ENCODE measurements around the gene CDIP1.

The CDIP1 gene

GRCh38 chr16:4475880-4476788 is 62.4 kb downstream of the CDIP1 start, which contains the start of gene HMOX2 (continued):
- TF ChIP-seq ZNF514 (tag by site-specific recombination; IDR thresholded peaks at IDR 0.05) (no peak), ZNF768 (tag by site-specific recombination; IDR thresholded peaks at IDR 0.05) (no peak), GLIS1 (tag by site-specific recombination; IDR thresholded peaks at IDR 0.05) (peak; percentile 41; the same call in 1 of the 2 replicates), ZNF132 (tag by site-specific recombination; IDR thresholded peaks at IDR 0.05; ENCODE audit: borderline replicate concordance) (no peak), RBAK (tag by site-specific recombination; IDR thresholded peaks at IDR 0.05) (no peak), GLIS2 (tag by site-specific recombination; IDR thresholded peaks at IDR 0.05) (peak; percentile 90; the same call in 1 of the 2 replicates), KLF10 (tag by site-specific recombination; IDR thresholded peaks at IDR 0.05) (peak; percentile 66; the same call in 1 of the 2 replicates), ZNF561 (tag by site-specific recombination; IDR thresholded peaks at IDR 0.05; ENCODE audit: borderline replicate concordance) (peak; percentile 37; the same call in 1 of the 2 replicates), ZNF2 (tag by site-specific recombination; IDR thresholded peaks at IDR 0.05) (peak; percentile 55; the same call in 1 of the 2 replicates), MZF1 (tag by site-specific recombination; IDR thresholded peaks at IDR 0.05; ENCODE audit: borderline replicate concordance) (no peak), ZNF133 (tag by site-specific recombination; IDR thresholded peaks at IDR 0.05) (no peak), REST (tag by site-specific recombination; IDR thresholded peaks at IDR 0.05) (peak; percentile 73), SALL2 (tag by site-specific recombination; IDR thresholded peaks at IDR 0.05; ENCODE audit: borderline replicate concordance) (no peak), ZSCAN18 (tag by site-specific recombination; IDR thresholded peaks at IDR 0.05) (no peak), ZNF626 (tag by site-specific recombination; IDR thresholded peaks at IDR 0.05) (no peak), ZNF76 (tag by site-specific recombination; IDR thresholded peaks at IDR 0.05; ENCODE audit: borderline replicate concordance, low read depth) (peak; percentile 57; the same call in 1 of the 2 replicates), ZNF791 (tag by site-specific recombination; IDR thresholded peaks at IDR 0.05) (no peak), FEZF1 (tag by site-specific recombination; IDR thresholded peaks at IDR 0.05) (no peak), ZBTB21 (tag by site-specific recombination; IDR thresholded peaks at IDR 0.05) (no peak), ZNF274 (IDR thresholded peaks at IDR 0.05; ENCODE audit: low read length) (no peak), ZNF274 (tag by site-specific recombination; IDR thresholded peaks at IDR 0.05; ENCODE audit: borderline replicate concordance) (no peak), PRDM4 (tag by site-specific recombination; IDR thresholded peaks at IDR 0.05) (peak; percentile 26; the same call in 1 of the 2 replicates), ZNF174 (tag by site-specific recombination; IDR thresholded peaks at IDR 0.05) (no peak), ZBTB11 (tag by site-specific recombination; conservative IDR thresholded peaks at IDR 0.05; ENCODE audit: low read depth) (peak; percentile 51; the same call in 1 of the 2 replicates), ZSCAN5A (tag by site-specific recombination; IDR thresholded peaks at IDR 0.05) (peak; percentile 71; the same call in 1 of the 2 replicates), ZNF521 (tag by site-specific recombination; IDR thresholded peaks at IDR 0.05) (no peak), YY1 (tag by site-specific recombination; IDR thresholded peaks at IDR 0.05) (peak; percentile 65)
